HK-2 (cell line): ENCODE results near the gene NPIPA2.
"Not testable (repeated sequence)": the region's sequence is repeated elsewhere in the genome, so short reads cannot be mapped to it uniquely, and the experiment has no call there.

ENCODE experiments used
- DNase-seq: peaks from one replicate; pipeline ENCODE4 v3.0.0-alpha.2; 2018; ENCODE audit not compliant: unreplicated experiment

Gene NPIPA2

GRCh38 chr16:14742273-14743128 lies at the start of gene NPIPA2:
Gene NPIPA2 (plus strand): TSS chr16:14742533. CDS start chr16:14748066, 5,533 bp downstream.
- not testable (repeated sequence) for DNase-seq

- not testable (repeated sequence) for DNase-seq
These were observed 48.2 kb upstream of the NPIPA2 start, which contains the start of gene PLA2G10 for GRCh38 chr16:14694129-14694528. Gene PLA2G10 (minus strand): TSS chr16:14694308. CDS start chr16:14694229, 79 bp downstream.

- DNase-seq: not testable (repeated sequence)
These were observed 40.5 kb upstream of the NPIPA2 start for GRCh38 chr16:14701859-14702258.

DNA sequence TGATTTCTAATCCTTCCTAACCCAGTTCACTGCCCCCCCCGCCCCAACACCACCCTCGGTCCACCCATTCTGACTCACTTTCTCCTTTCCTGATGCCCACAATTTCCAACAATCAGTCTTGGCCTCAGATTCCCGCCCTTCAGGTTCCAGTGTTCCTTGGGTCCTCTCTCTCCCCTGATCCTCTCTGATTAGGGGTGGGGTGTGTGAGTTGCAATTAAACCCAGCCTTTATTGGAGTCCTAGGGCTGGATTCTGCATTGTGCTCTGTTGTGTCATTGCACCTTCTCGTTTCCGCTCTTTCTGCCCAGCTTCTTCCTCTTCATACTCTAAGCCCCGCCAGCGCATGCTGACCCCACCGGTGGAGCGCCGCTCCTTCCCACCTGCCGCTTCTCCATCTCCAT lies 39.7 kb upstream of the NPIPA2 start:
- DNase-seq: not testable (repeated sequence)

- not testable (repeated sequence) for DNase-seq
These were observed 38.9 kb upstream of the NPIPA2 start, which contains the start of gene NPIPA3 for GRCh38 chr16:14703156-14704011. Gene NPIPA3 (plus strand): TSS chr16:14703411. CDS start chr16:14708944, 5,533 bp downstream.

- not testable (repeated sequence) for DNase-seq
These were observed 9.1 kb upstream of the NPIPA2 start for GRCh38 chr16:14733233-14733632.

DNA sequence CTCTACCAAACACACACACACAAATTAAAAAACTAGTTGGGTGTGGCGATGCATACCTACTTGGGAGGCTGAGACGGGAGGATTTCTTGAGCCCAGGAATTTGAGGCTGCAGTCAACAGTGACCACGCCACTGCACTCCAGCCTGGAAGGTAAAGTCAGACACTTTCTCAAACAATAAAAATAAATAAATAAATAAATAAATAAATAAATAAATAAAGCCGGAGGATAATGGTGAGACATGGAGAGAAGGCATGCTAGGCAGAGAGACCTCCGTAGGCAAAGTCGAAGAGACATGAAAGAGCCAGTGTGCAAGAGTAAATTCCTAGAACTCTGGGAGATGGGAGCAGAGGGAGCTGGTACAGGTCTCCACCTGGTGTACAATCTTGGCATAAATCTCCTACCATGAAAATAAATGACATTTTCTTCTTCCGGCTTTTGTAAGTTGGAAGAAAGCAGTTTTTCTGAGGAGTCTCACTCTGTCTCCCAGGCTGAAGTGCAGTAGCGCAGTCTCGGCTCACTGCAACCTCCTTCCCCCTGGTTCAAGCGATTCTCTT lies 1.4 kb upstream of the NPIPA2 start:
- DNase-seq: not testable (repeated sequence)

- DNase-seq: not testable (repeated sequence)
These were observed 539 bp upstream of the NPIPA2 start for GRCh38 chr16:14741794-14742193.

- not testable (repeated sequence) for DNase-seq
These were observed 31.3 kb downstream of the NPIPA2 start for GRCh38 chr16:14773654-14774053.

DNA sequence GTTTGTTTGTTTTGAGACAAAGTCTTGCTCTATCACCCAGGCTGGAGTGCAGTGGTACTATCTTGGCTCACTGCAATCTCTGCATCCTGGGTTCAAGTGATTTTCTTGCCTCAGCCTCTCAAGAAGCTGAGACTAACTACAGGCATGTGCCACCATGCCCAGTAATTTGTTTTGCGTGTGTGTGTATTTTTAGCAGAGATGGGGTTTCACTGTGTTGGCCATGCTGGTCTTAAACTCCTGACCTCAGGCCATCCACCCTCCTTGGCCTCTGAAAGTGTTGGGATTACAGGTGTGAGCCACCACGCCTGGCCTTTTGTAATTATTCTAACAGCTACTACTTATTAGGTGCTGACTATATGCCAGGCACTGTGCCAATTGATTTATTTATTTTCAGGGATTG lies 33.3 kb downstream of the NPIPA2 start:
- DNase-seq: not testable (repeated sequence)

GRCh38 chr16:14776763-14777162 lies 34.4 kb downstream of the NPIPA2 start:
- not testable (repeated sequence) for DNase-seq

- not testable (repeated sequence) for DNase-seq
These were observed 37.1 kb downstream of the NPIPA2 start for GRCh38 chr16:14779368-14779877.

DNA sequence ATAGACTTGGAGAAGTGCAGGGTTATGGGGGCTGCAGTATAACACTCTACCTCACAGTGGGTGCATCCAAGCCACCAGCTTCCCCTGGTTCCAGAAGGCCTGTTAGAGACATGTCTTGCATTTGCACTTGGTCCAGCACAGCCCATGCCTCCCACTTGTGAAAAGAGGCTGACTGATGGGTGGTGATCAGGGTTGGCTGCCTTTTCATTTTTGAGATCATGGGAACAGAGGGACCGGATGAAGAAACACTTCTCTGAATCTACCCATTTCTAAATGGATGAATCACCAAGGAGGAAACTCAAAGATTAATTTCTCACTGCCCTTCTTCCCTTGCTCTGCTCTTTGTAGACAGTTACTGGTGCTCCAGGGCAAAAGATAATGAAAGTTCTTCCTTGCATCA lies 43.8 kb downstream of the NPIPA2 start:
- DNase-seq: not testable (repeated sequence)

DNA sequence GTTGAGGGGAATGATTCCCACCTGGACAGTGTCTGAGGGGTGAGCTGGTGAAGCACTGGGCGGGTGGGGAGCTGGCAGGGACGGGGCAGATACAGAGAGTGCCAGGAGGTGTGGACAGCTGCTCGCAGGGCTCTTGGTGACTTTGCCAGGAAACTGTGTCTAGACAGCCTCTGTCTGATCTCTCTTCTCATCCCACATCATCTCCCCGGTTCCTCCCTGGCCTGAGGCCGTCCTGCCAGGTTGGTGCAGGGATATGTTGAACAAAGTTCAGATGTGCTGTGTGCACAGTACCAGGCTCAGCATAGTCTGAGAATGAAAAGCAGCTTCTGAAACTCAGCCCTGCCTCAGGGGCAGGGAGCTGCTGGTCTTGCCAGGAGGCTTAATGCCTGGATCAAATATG lies 47.2 kb downstream of the NPIPA2 start:
- DNase-seq: not testable (repeated sequence)

DNA sequence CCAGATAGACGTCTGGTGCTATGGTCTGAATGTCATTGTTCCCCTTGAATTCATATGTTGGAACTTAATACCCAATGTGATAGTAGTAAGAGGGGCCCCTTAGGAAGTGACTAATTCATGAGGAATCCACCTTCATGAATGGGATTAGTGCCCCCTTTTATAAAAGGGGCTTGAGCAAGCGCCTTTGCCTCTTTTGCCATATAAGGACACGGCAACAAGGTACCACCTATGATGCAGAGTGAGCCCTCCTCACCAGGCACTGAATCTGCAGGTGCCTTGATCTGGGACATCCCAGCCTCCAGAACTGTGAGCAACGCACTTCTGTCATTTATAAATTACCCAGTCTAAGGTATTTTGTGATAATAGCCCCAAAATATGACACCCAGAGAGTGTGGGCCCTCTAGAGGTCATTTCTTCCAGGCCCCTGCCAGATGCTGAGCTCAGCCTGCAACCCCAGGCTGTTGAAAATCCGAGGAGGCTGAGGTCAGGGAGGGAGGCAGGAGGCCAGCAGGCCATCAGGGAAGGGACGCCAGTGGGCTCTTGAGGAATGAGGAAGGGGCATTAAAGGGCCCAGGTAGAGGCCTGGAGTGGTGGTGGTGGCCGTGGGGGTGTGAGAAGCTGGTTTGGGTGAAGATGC lies 48.1 kb downstream of the NPIPA2 start:
- DNase-seq: not testable (repeated sequence)

DNA sequence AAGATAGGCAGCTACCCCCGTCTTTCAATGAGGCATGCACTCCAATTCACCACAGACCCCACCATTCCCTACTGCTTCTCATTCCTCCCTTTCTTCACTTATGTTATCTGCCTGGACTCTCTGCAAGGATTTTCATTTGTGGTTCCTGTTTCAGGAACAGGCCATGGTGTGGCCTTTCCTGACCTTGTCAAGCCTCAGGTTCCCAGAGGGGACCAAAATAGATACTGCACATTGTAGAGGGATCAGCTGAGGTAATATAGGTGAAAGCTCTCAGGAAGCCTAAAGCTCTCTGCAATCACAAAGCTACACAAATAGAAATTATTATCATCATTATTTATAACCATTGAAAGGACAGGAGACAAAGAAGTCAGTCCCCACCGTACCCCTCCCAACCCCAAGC lies 50.6 kb downstream of the NPIPA2 start:
- DNase-seq: not testable (repeated sequence)

- DNase-seq: not testable (repeated sequence)
These were observed 55.2 kb downstream of the NPIPA2 start for GRCh38 chr16:14797558-14797957.

DNA sequence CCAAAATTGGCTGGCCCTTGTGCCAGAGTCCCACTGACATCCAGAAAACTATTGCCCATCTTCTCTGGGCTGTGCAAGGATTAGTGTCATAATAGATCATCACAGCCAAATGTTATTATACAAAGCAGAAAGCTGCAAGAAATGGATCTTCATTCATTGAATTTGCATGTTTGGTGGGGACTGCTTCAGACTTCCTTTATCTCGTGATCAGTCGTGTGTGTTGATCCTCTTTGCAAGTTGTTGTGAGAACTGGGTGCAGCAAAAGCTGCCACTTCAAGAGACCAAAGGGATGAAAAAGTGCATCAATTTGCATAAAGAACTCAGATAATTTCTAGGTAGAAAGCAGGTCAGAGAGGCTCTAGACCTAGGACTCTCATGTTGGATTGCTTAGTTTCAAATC lies 61.2 kb downstream of the NPIPA2 start:
- DNase-seq: not testable (repeated sequence)

DNA sequence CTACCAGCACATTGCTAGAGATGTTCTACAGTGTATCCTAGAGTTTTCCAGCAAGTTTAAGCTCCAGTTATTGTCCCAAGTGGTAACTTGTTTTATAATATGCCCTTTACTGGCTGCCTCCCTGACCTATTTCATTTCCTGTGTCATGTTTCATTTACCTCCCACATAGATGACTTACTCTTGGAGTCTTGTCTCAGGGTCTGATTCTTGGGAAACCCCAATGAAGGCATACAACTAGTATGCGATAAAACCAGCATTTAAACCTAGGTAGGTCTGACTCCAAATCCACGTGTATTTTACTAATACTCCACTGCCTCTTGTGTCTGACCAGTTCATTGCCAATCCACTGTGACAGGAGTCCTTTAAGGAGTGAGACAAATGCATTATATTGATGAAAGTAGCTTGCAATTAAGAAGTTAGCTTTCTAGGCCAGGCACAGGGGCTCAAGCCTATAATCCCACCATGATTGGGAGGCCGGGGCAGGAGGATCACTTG lies 64.9 kb downstream of the NPIPA2 start:
- not testable (repeated sequence) for DNase-seq

DNA sequence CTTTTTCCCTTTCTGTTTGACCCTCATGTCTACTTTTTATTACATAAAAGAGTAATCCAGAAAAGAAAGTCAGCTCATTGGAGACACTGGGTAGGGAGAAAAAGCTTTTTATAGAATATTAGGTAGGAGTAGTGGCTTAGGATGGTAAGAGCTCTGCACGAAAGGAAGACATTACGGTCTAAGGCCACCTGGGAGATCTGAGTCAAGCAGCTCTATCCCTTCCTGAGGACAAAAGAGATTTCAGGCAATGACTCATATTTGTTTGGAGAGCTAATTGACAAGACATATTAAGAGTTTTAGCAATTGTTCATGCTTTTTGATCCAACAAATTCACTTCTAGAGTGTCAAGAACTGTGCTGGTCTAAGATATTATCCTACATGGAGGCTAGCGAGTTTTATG lies 71.6 kb downstream of the NPIPA2 start:
- DNase-seq: not testable (repeated sequence)
